ENCODE data around the gene CD33. TPM values are rescaled to one million over a fixed set of nuclear protein-coding genes. Genes with fewer than 3 reads are reported as not detected.
"Not testable (repeated sequence)": the region's sequence is repeated elsewhere in the genome, so short reads cannot be mapped to it uniquely, and the experiment has no call there.

CD33 gene
- total RNA-seq, 1 donor from 2014 or later, result not detected

GRCh38 chr19:51207747-51208146 lies 17.1 kb upstream of the CD33 start:
- Mint-ChIP-seq H3K36me3 (ENCODE audit: insufficient read depth) (no peaks in the 10 kb centered on the region), H3K9me3 (ENCODE audit: low read depth) (no peaks in the 10 kb centered on the region), H3K4me1 (ENCODE audit: low read depth) (no peaks in the 10 kb centered on the region), H3K27ac (no peak overlapping the region), H3K4me3 (ENCODE audit: low read depth) (no peak overlapping the region), H3K27me3 (peaks cover 11% of the 10 kb centered on the region)
- no peak for TF ChIP-seq CTCF (IDR thresholded peaks at IDR 0.05; ENCODE audit: unreplicated experiment)
- DNase-seq (ENCODE audit: low spot score, unreplicated experiment), result no peak

- H3K4me1 Mint-ChIP-seq (ENCODE audit: low read depth), result no peaks in the 10 kb centered on the region
These were observed 14.6 kb upstream of the CD33 start for GRCh38 chr19:51210191-51210784.

GRCh38 chr19:51210874-51211361 lies 14.0 kb upstream of the CD33 start:
- not testable (repeated sequence) for H3K4me3 Mint-ChIP-seq (ENCODE audit: low read depth); H3K36me3 Mint-ChIP-seq (ENCODE audit: insufficient read depth); H3K9me3 Mint-ChIP-seq (ENCODE audit: low read depth); H3K27me3 Mint-ChIP-seq; H3K27ac Mint-ChIP-seq; DNase-seq (ENCODE audit: low spot score, unreplicated experiment); H3K4me1 Mint-ChIP-seq (ENCODE audit: low read depth)

More at GRCh38 chr19:51210191-51210784, 14.6 kb upstream of the CD33 start:
- Mint-ChIP-seq H3K4me3 (ENCODE audit: low read depth) (no peak overlapping the region), H3K27me3 (peaks cover 5% of the 10 kb centered on the region), H3K9me3 (ENCODE audit: low read depth) (no peaks in the 10 kb centered on the region), H3K27ac (no peak overlapping the region), H3K36me3 (ENCODE audit: insufficient read depth) (no peaks in the 10 kb centered on the region)
- DNase-seq (ENCODE audit: low spot score, unreplicated experiment), result no peak
- TF ChIP-seq CTCF (IDR thresholded peaks at IDR 0.05; ENCODE audit: unreplicated experiment), result no peak

GRCh38 chr19:51211833-51212232 lies 13.0 kb upstream of the CD33 start:
- no peaks in the 10 kb centered on the region for H3K9me3 Mint-ChIP-seq (ENCODE audit: low read depth)
- peaks cover 8% of the 10 kb centered on the region for H3K27me3 Mint-ChIP-seq
- no peak for DNase-seq (ENCODE audit: low spot score, unreplicated experiment)
- H3K36me3 Mint-ChIP-seq (ENCODE audit: insufficient read depth), result no peaks in the 10 kb centered on the region
- no peak overlapping the region for H3K4me3 Mint-ChIP-seq (ENCODE audit: low read depth)
- H3K4me1 Mint-ChIP-seq (ENCODE audit: low read depth), result no peaks in the 10 kb centered on the region
- TF ChIP-seq CTCF (IDR thresholded peaks at IDR 0.05; ENCODE audit: unreplicated experiment), result no peak
- H3K27ac Mint-ChIP-seq, result no peak overlapping the region

- H3K9me3 Mint-ChIP-seq (ENCODE audit: low read depth), result no peaks in the 10 kb centered on the region
- H3K27me3 Mint-ChIP-seq, result peaks cover 5% of the 10 kb centered on the region
- no peak overlapping the region for H3K27ac Mint-ChIP-seq
- H3K4me1 Mint-ChIP-seq (ENCODE audit: low read depth), result no peaks in the 10 kb centered on the region
- no peak for TF ChIP-seq CTCF (IDR thresholded peaks at IDR 0.05; ENCODE audit: unreplicated experiment)
- no peak for DNase-seq (ENCODE audit: low spot score, unreplicated experiment)
- no peaks in the 10 kb centered on the region for H3K36me3 Mint-ChIP-seq (ENCODE audit: insufficient read depth)
- no peak overlapping the region for H3K4me3 Mint-ChIP-seq (ENCODE audit: low read depth)
These were observed 5.6 kb upstream of the CD33 start for GRCh38 chr19:51219307-51219706.

- Mint-ChIP-seq H3K27ac (no peak overlapping the region), H3K36me3 (ENCODE audit: insufficient read depth) (no peaks in the 10 kb centered on the region), H3K9me3 (ENCODE audit: low read depth) (no peaks in the 10 kb centered on the region), H3K4me1 (ENCODE audit: low read depth) (no peaks in the 10 kb centered on the region), H3K4me3 (ENCODE audit: low read depth) (no peak overlapping the region), H3K27me3 (peaks cover 5% of the 10 kb centered on the region)
- no peak for DNase-seq (ENCODE audit: low spot score, unreplicated experiment)
- no peak for TF ChIP-seq CTCF (IDR thresholded peaks at IDR 0.05; ENCODE audit: unreplicated experiment)
These were observed 4.9 kb upstream of the CD33 start for GRCh38 chr19:51219971-51220370.

Measured in progenitor cell of endocrine pancreas (in vitro differentiated cells).